CD14-positive monocyte (primary cell): ENCODE data around the gene EYS. TPM values are rescaled to one million over a fixed set of nuclear protein-coding genes. Genes with fewer than 3 reads are reported as not detected.

Source experiments
- DNase-seq, 3 donors: peaks; one replicate each; pipeline ENCODE4 v3.0.0-alpha.2; 2011 to 2022
- H2AFZ ChIP-seq: 2 replicates; pipeline ENCODE4 v1.6.0; 2012; ENCODE audit warnings: mild to moderate bottlenecking, low read depth, low read length, inconsistent platforms; ENCODE audit not compliant: insufficient read depth, poor library complexity, severe bottlenecking
- H3K27ac ChIP-seq, 2 donors: 1 replicate in 1 of 2; 2 replicates in 1 of 2; pipeline ENCODE4 v1.5.1; 2012 to 2013; ENCODE audit warnings: low read length in 2 of 2, control low read depth in 1 of 2, inconsistent platforms in 1 of 2, low read depth in 1 of 2, mild to moderate bottlenecking in 1 of 2
- H3K27me3 ChIP-seq, 2 donors: one replicate each; pipeline versions ENCODE4 v1.6.0 to v1.6.1; 2011 to 2013; ENCODE audit warnings: low read length in 2 of 2; ENCODE audit not compliant: control insufficient read depth in 2 of 2, insufficient read depth in 2 of 2
- H3K36me3 ChIP-seq, 2 donors: replicated peaks in 1 of 2; 1 replicate in 1 of 2; 2 replicates in 1 of 2; pipeline versions ENCODE4 v1.5.1 to v1.6.1; 2012 to 2013; ENCODE audit warnings: low read length in 2 of 2, control low read depth in 1 of 2, inconsistent platforms in 1 of 2, mild to moderate bottlenecking in 1 of 2; ENCODE audit not compliant: insufficient read depth in 2 of 2, control insufficient read depth in 1 of 2
- H3K4me1 ChIP-seq, 2 donors: 1 replicate in 1 of 2; 2 replicates in 1 of 2; pipeline versions ENCODE4 v1.5.1 to v1.6.1; 2012 to 2013; ENCODE audit warnings: low read length in 2 of 2, control low read depth in 1 of 2, inconsistent platforms in 1 of 2, mild to moderate bottlenecking in 1 of 2, moderate library complexity in 1 of 2; ENCODE audit not compliant: insufficient read depth in 2 of 2, control insufficient read depth in 1 of 2
- H3K4me2 ChIP-seq: replicated peaks from 2 replicates; pipeline ENCODE3; 2012; ENCODE audit warnings: low read length, moderate library complexity, mild to moderate bottlenecking; ENCODE audit not compliant: poor library complexity, severe bottlenecking; ENCODE audit errors: extremely low read depth
- H3K4me3 ChIP-seq, 3 experiments: fragments of 200-600 bp in 1 of 3; sonication (generic) in 1 of 3; replicated peaks in 1 of 3; 1 replicate in 2 of 3; 2 replicates in 1 of 3; pipeline ENCODE4 v1.5.1; 2011 to 2013; ENCODE audit warnings: low read length in 3 of 3, mild to moderate bottlenecking in 3 of 3, control low read depth in 2 of 3, low read depth in 2 of 3, inconsistent platforms in 1 of 3, moderate library complexity in 1 of 3
- H3K79me2 ChIP-seq: 2 replicates; pipeline ENCODE4 v1.6.0; 2012; ENCODE audit warnings: mild to moderate bottlenecking, control low read depth, inconsistent platforms, low read length, moderate library complexity; ENCODE audit not compliant: insufficient read depth
- H3K9ac ChIP-seq: 2 replicates; pipeline ENCODE4 v1.6.0; 2017; ENCODE audit warnings: low read length, mild to moderate bottlenecking; ENCODE audit not compliant: insufficient read depth, poor library complexity, severe bottlenecking
- H3K9me3 ChIP-seq, 2 donors: replicated peaks in 1 of 2; 1 replicate in 1 of 2; 2 replicates in 1 of 2; pipeline versions ENCODE4 v1.5.1 to v1.6.1; 2012 to 2013; ENCODE audit warnings: low read length in 2 of 2, control low read depth in 1 of 2; ENCODE audit not compliant: control insufficient read depth in 1 of 2, insufficient read depth in 1 of 2
- H4K20me1 ChIP-seq: 2 replicates; pipeline ENCODE4 v1.6.0; 2012; ENCODE audit warnings: mild to moderate bottlenecking, low read length, control low read depth, moderate library complexity; ENCODE audit not compliant: insufficient read depth
- H3K27ac Mint-ChIP-seq, 7 donors: one replicate each; pipeline ENCODE4 v1.8.0; 2020; ENCODE audit warnings: mild to moderate bottlenecking in 7 of 7, mixed read lengths in 7 of 7, moderate library complexity in 6 of 7, inconsistent platforms in 2 of 7
- H3K27me3 Mint-ChIP-seq, 3 donors: one replicate each; pipeline ENCODE4 v1.8.0; 2021 to 2022; ENCODE audit warnings: low read depth in 3 of 3, mild to moderate bottlenecking in 3 of 3, mixed read lengths in 3 of 3, moderate library complexity in 3 of 3, inconsistent platforms in 1 of 3
- H3K36me3 Mint-ChIP-seq, 2 donors: one replicate each; pipeline ENCODE4 v1.8.0; 2020; ENCODE audit warnings: mixed read lengths in 2 of 2, inconsistent platforms in 1 of 2, mild to moderate bottlenecking in 1 of 2
- H3K4me1 Mint-ChIP-seq: one replicate; pipeline ENCODE4 v1.8.0; 2020; ENCODE audit warnings: mild to moderate bottlenecking, mixed read lengths
- H3K4me3 Mint-ChIP-seq, 2 donors: one replicate each; pipeline ENCODE4 v1.8.0; 2020; ENCODE audit warnings: mild to moderate bottlenecking in 2 of 2, mixed read lengths in 2 of 2, moderate library complexity in 1 of 2
- H3K9me3 Mint-ChIP-seq, 7 donors: one replicate each; pipeline ENCODE4 v1.8.0; 2020 to 2022; ENCODE audit warnings: mixed read lengths in 7 of 7, mild to moderate bottlenecking in 6 of 7, moderate library complexity in 6 of 7, inconsistent platforms in 2 of 7
- CTCF ChIP-seq: fragments of 200-600 bp; IDR thresholded peaks from one replicate; pipeline ENCODE4 v1.8.0; 2022; ENCODE audit warnings: antibody characterized with exemption, mild to moderate bottlenecking
- WGBS: methylation state at CpG from one replicate; pipeline ENCODE4 v1.1.5; 2013; ENCODE audit warnings: missing lambda C conversion rate; ENCODE audit not compliant: insufficient coverage; 5-methylcytosine and 5-hydroxymethylcytosine counted together
- intact Hi-C, 2 donors: fragments of 100-400 bp; cut with micrococcal nuclease; formaldehyde crosslinking; loops; one replicate each; pipeline versions ENCODE4 v1.15.0 to v1.15.1; 2023
- polyA plus RNA-seq, 3 donors: library from polyadenylated mRNA; depleted of rRNA in 1 of 3; unstranded in 2 of 3; stranded (reverse) in 1 of 3; fragments of 300-500 nt in 2 of 3; fragments of >200 nt in 1 of 3; fragmentation: Illumina TruSeq in 2 of 3; gene quantifications; 1 replicate in 2 of 3; 2 replicates in 1 of 3; pipeline ENCODE4 v1.2.3, GENCODE V29; 2012 to 2021

EYS gene
- polyA plus RNA-seq, 3 donors, result 0.01 to 0.03 TPM; not detected in 1

GRCh38 chr6:64736421-64736950 lies 970.5 kb downstream of the EYS start:
- Mint-ChIP-seq H3K9me3 (peaks cover 0 to 6% (median 2%) of the 10 kb centered on the region in 7 donors), H3K4me1 (no peaks in the 10 kb centered on the region), H3K4me3 (no peak overlapping the region), H3K36me3 (no peaks in the 10 kb centered on the region), H3K27ac (no peak overlapping the region), H3K27me3 (no peaks in the 10 kb centered on the region)
- WGBS, result no CpG with 5 or more reads among the region's 4 CpGs
- no peak for DNase-seq
- no peak overlapping the region for H3K4me2 ChIP-seq
- H4K20me1 ChIP-seq, result no peaks in the 10 kb centered on the region
- no peak overlapping the region for H3K4me3 ChIP-seq
- H3K9ac ChIP-seq, result no peak overlapping the region
- no peaks in the 10 kb centered on the region for H3K27me3 ChIP-seq
- no peaks in the 10 kb centered on the region for H3K36me3 ChIP-seq
- no peak overlapping the region for H3K27ac ChIP-seq
- H3K9me3 ChIP-seq, result no peaks in the 10 kb centered on the region
- H3K4me1 ChIP-seq, result no peaks in the 10 kb centered on the region
- intact Hi-C loops, result no loop called here
- H3K79me2 ChIP-seq, result no peaks in the 10 kb centered on the region
- no peak for TF ChIP-seq CTCF
- no peak overlapping the region for H2AFZ ChIP-seq

DNA sequence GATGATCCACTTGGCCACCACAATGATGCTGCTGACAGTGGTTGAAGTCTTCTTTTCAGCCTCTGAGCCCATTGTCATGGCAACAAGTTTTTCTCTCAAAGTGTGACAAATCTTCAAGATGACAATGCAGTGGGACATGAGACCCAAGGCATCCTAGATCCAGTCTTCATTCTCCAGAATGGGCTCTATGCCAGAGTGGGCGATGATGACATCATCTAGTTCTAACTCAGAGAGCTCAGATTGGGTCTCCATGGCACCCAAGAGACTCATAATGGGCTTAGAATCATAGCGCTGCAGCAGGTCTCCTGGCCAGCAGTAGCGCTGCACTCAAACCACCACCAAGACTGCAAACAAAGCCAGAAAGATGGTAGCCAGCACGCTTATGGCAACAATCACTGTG lies 973.6 kb downstream of the EYS start:
- Histone ChIP-seq H3K79me2 (no peaks in the 10 kb centered on the region), H3K36me3 (no peaks in the 10 kb centered on the region), H3K4me1 (no peaks in the 10 kb centered on the region), H3K4me3 (no peak overlapping the region), H3K4me2 (no peak overlapping the region), H3K9me3 (peaks cover 5 to 7% of the 10 kb centered on the region in 2 donors), H2AFZ (no peak overlapping the region), H3K27me3 (no peaks in the 10 kb centered on the region), H3K9ac (no peak overlapping the region), H4K20me1 (no peaks in the 10 kb centered on the region), H3K27ac (no peak overlapping the region)
- intact Hi-C loops, result no loop called here
- no peak for DNase-seq
- Mint-ChIP-seq H3K4me3 (no peak overlapping the region), H3K9me3 (peaks cover 0 to 10% (median 7%) of the 10 kb centered on the region in 7 donors), H3K27me3 (no peaks in the 10 kb centered on the region), H3K27ac (no peak overlapping the region), H3K36me3 (no peaks in the 10 kb centered on the region), H3K4me1 (no peaks in the 10 kb centered on the region)
- 100% methylated on average over 1 of the region's 4 CpGs for WGBS
- no peak for TF ChIP-seq CTCF
